ENCODE data around the gene AK4. TPM values are rescaled to one million over a fixed set of nuclear protein-coding genes. Genes with fewer than 3 reads are reported as not detected.

AK4 gene
- total and polyA plus RNA-seq, 2 of the 8 experiments (the other 6 are each of a cell fraction or from before 2014, with no cell fraction given) = 64.5 to 175 TPM

DNA sequence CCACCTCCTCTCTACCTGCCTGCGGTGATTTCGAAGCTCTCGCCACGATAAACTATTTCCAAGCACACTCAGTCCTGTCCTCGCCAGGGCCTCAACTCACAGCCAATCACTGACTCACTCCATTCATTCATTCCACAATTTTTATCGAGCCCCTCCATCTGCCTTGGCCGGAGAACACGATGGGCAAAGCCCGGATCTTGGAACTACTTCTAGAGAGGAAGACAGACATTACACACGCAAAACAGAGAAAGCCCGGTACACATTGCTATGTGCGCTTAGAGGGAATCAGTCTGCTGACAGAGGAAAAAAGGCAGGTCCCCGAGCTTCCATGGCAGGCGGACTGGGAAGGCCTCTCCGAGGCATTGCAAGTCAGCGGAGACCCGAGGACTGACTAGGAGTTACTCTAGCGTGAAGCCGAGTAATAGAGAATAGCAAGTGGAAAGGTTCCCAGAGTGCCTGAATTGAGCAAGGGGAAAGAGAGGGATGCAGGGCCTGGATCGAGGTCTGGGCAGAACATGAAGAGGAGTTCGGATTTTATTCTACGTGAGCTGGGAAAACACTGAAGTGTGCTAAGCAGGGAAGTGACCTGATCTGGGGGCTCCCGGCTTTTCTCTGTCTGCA lies 107.1 kb downstream of the AK4 start:
- Histone ChIP-seq H3K9ac (replicated peaks in 1 of 4; ENCODE audit: extremely low read depth in 1 of 4, low read depth in 3 of 4, low read length in 3 of 4) (peak overlapping the region in 3 of 4 experiments; percentile 34 to 52 (median 42); a peak in 5 of 7 replicates), H2BK12ac (ENCODE audit: low read depth, low read length) (0 out of 2 replicates have a peak overlapping the region, but pooled peaks have one; percentile 75), H3K4me3 (ENCODE audit: extremely low read depth in 1 of 4, insufficient read depth in 2 of 4, low read depth in 3 of 4, low read length in 4 of 4) (peak overlapping the region; percentile 59 to 75 (median 66)), H3K79me1 (ENCODE audit: low read depth, low read length) (no peaks in the 10 kb centered on the region; the same call in 1 of the 2 replicates), H3K27ac (ENCODE audit: low read depth, low read length) (no peak overlapping the region), H2BK20ac (ENCODE audit: low read length) (no peak overlapping the region), H3K14ac (ENCODE audit: insufficient read length) (no peak overlapping the region), H4K5ac (ENCODE audit: insufficient read length, low read depth, low read length) (no peak overlapping the region), H4K91ac (replicated peaks; ENCODE audit: insufficient read length, low read length) (no peak overlapping the region), H3K27me3 (replicated peaks in 1 of 4; ENCODE audit: control insufficient read depth in 3 of 4, extremely low read depth in 1 of 4, insufficient read depth in 3 of 4, low read length in 3 of 4) (peaks cover 0 to 18% (median 12%) of the 10 kb centered on the region in 4 experiments; a peak in 6 of 7 replicates), H2BK15ac (ENCODE audit: low read length) (no peak overlapping the region), H3K18ac (ENCODE audit: extremely low read depth, low read length) (peak overlapping the region; percentile 71; the same call in 1 of the 2 replicates), H3K23ac (ENCODE audit: insufficient read length) (no peak overlapping the region), H3K56ac (replicated peaks; ENCODE audit: insufficient read length, low read depth, low read length) (no peak overlapping the region), H2BK5ac (ENCODE audit: low read depth, low read length) (no peak overlapping the region), H2AFZ (ENCODE audit: low read length) (peak overlapping the region; percentile 82), H3K4me1 (replicated peaks in 1 of 4; ENCODE audit: control insufficient read depth in 3 of 4, insufficient read depth in 4 of 4, low read length in 3 of 4) (peaks cover 1 to 9% (median 3%) of the 10 kb centered on the region in 4 experiments; a peak in 5 of 7 replicates), H3K79me2 (ENCODE audit: control insufficient read depth in 1 of 2, insufficient read depth in 2 of 2, low read length in 2 of 2) (no peaks in the 10 kb centered on the region), H2AK5ac (ENCODE audit: low read depth, low read length) (no peak overlapping the region), H4K8ac (ENCODE audit: extremely low read depth, insufficient read depth, low read length) (no peak overlapping the region), H2BK120ac (replicated peaks; ENCODE audit: low read depth, low read length) (no peak overlapping the region), H3K4ac (replicated peaks; ENCODE audit: insufficient read length, low read depth, low read length) (no peak overlapping the region), H3K4me2 (ENCODE audit: insufficient read depth in 1 of 2, low read depth in 2 of 2, low read length in 2 of 2) (peak overlapping the region; percentile 79 to 94), H3K9me3 (ENCODE audit: insufficient read depth in 2 of 2, low read depth in 1 of 2, low read length in 1 of 2) (no peaks in the 10 kb centered on the region), H3K23me2 (ENCODE audit: low read depth, low read length) (peaks cover 13% of the 10 kb centered on the region), H3K36me3 (ENCODE audit: control insufficient read depth in 2 of 4, insufficient read depth in 4 of 4, low read length in 3 of 4) (no peaks in the 10 kb centered on the region), H4K20me1 (replicated peaks in 1 of 2; ENCODE audit: control insufficient read depth in 1 of 2, insufficient read depth in 2 of 2, low read length in 2 of 2) (peaks cover 0 to 5% of the 10 kb centered on the region in 2 experiments)
- FAIRE-seq = no peak
- DNase-seq (ENCODE audit: low read depth in 1 of 2, low spot score in 2 of 2) = peak in 1 of 2 experiments; percentile 58
- peak; percentile 53; the same call in 1 of the 2 replicates for TF ChIP-seq SUZ12 (IDR thresholded peaks at IDR 0.05; ENCODE audit: low read length)
- TF ChIP-seq TAF1 (IDR thresholded peaks at IDR 0.05; ENCODE audit: low read depth, low read length) = 0 out of 2 replicates have a peak, but pooled peaks have one; percentile 35
- no peak for TF ChIP-seq JUN (IDR thresholded peaks at IDR 0.05; ENCODE audit: low read depth, low read length)
- no peak for TF ChIP-seq CREB1 (IDR thresholded peaks at IDR 0.05)
- TF ChIP-seq EZH2 (IDR thresholded peaks at IDR 0.05; ENCODE audit: low read depth, low read length, severe bottlenecking) = peak; percentile 56
- 15% methylated on average over 23 of the region's 23 CpGs; no CpG with 5 or more reads in 1 of the 2 experiments for WGBS, 2 experiments (ENCODE audit: extremely low coverage in 1 of 2, insufficient coverage in 1 of 2, insufficient read length in 1 of 2, insufficient replicate concordance in 2 of 2, low coverage in 1 of 2, low lambda C conversion rate in 2 of 2, missing lambda C conversion rate in 1 of 2)
- ChIA-PET POLR2A (ENCODE audit: partially characterized antibody) (interaction anchor here (0.7 to 2.6 kb wide), 7 partner anchors 8 to 55 kb away, joined by 3 to 10 read pairs (median 6); partner anchors contain the start of gene DNAJC6), CTCF (ENCODE audit: partially characterized antibody) (interaction anchor here (0.9 to 1.7 kb wide), 9 partner anchors 9 to 218 kb away, joined by 3 to 7 read pairs (median 3); partner anchors contain the start of gene DNAJC6)

Data from H1 (cell line).